Activated CD4-positive, alpha-beta T cell treated with anti-CD3 and anti-CD28 coated beads, Interleukin-10, Interleukin-2, amounts not matched to agents 100 ng/mL and 50 ng/mL, durations not matched to agents 16 hours and 8 hours (primary cell): ENCODE data around the gene KLF6.

ENCODE experiments used
- DNase-seq: peaks from one replicate; pipeline ENCODE4 v3.0.0-alpha.2; 2020

The KLF6 gene

GRCh38 chr10:3774018-3774813, 10.8 kb downstream of the KLF6 start:
- no peak for DNase-seq

- no peak for DNase-seq
Observed at GRCh38 chr10:3773460-3774017, 11.5 kb downstream of the KLF6 start.

GRCh38 chr10:3772361-3773171, 12.4 kb downstream of the KLF6 start:
- no peak for DNase-seq

- no peak for DNase-seq
Observed at GRCh38 chr10:3770611-3771110, 14.3 kb downstream of the KLF6 start.

DNA sequence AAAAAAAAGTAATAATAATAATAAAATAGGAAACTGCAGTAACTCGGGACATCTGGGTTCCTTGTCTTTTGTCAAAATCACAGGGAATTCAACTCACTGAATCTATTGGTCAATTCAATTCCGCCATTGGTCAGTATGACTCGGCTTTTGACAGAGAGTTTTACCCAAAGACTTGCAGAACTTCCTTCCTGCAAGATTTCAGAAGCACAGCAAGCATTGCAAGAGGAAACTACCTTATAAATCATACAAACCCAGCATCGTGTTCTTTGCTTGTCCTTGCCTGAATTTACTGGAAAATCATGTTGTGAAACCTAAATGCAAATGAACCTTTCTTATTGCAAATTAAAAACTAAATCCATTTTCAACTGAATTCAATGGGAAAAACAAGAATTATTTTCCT, 15.5 kb downstream of the KLF6 start:
- no peak for DNase-seq

GRCh38 chr10:3766046-3766756, 18.8 kb downstream of the KLF6 start:
- DNase-seq = no peak

DNA sequence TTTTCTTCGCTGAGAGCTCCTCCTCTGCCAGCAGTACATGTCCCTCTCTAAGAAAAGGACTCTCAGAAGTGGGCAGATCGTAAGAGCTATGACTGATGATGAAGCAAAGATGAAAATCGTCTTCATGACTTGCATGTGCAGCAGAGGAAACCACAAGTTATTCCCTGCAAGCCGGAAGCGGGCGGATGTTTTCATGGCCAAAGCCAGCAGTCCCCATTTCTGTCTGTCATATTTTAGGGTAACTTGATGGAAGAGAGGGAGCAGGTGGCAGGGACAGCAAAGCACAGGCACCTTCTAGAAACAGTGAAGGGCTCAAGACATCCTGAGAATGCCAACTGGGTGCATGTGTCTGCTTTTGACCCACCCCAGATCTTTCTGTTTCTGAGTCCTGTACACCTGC, 19.9 kb downstream of the KLF6 start:
- peak; percentile 71 for DNase-seq

DNA sequence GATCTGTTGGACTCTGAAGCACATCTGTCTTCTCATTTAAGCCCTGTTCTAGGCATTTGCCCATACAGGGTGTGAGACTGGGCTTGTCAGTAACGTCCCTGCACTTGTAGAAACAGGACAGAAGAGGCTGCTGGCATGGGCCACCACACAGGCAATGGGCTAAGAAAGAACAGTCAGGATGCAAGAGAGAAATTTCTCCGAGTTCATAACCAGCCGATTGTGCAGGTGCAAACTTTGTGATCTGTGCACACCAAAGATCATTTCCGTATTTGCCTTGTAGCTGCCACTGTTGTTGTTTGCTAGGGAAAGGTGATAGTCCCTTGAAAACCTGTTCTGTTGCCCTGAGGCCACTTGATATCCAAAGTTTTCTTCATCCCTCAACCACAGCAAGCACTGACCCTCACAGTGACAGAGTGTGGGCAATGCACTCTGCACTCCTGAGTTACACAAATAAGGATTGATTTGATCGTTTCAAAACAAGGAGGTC, 20.3 kb downstream of the KLF6 start:
- DNase-seq = no peak

GRCh38 chr10:3763852-3764625, 21.0 kb downstream of the KLF6 start:
- DNase-seq = no peak

GRCh38 chr10:3763035-3763456, 22.0 kb downstream of the KLF6 start:
- peak; percentile 51 for DNase-seq

DNA sequence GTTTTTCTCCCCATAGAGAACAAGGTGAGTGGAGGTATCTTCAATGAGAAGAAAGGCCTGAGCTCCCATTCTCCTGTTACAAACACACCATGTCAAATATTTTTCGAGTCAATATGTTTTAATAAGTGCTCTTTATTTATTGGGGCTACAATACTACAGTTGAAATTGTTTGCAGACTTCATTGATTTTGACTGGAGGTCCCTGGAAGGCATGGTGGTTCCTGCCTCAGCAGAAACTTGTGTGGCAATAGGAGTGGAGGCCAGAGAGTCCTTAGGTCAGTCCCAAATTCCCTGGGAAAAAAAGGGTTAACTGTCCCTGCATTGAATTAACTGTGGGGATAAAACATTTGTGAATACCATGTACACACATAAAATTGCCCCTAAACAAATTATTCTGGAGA, 22.7 kb downstream of the KLF6 start:
- no peak for DNase-seq

- no peak for DNase-seq
Observed at GRCh38 chr10:3761904-3762303, 23.1 kb downstream of the KLF6 start.

DNA sequence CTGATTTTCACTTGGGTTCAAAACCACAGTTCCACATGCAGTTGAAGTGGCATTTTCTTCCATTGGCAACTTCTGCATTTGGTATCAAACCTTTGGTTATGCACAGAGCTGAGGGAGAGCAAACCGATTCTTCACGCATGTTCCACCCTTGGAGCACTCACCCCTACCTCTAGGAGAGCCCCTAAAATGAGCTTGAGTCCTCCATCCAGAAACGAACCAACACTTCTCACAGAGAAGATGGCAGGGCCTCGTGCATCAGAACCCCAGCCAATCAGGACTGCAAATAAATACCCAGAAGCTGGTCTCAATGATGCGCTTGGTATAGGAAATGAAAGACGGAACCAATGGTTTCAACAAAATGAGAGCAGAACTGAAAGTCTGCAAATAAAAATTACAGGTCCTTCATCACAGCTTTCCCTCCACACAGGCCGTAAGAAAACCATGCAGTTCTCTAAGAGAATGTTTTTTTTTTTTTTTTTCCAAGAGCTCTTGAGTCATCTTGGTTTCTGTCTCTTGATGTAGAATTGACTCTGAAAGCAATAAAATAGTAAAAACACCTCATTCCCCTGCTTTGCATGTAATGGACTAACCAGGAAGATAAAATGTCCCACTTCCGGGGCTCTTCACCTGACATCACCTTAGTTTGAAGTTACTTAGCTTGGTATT, 23.9 kb downstream of the KLF6 start:
- peak; percentile 69 for DNase-seq

GRCh38 chr10:3760083-3760482, 24.9 kb downstream of the KLF6 start:
- DNase-seq = no peak

DNA sequence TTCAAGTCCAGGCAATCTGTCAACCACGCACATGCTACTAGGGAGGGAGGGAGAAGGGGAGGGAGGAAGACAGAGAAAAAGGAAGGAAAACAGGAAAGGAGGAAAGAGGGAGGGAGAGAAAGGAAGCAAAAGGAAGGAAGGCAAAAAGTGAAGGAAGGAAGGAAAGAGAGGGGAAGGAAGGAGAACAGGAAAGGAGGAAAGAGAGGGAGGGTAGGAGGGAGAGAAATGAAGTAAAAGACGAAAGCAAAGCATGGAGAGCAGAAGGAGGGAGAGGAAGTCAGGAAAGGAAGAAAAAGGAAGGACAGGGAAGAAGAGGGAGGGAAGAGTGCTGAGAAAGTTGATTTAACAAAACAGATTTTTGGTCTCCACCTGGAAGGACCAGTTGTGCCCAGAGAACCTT, 25.6 kb downstream of the KLF6 start:
- no peak for DNase-seq

DNA sequence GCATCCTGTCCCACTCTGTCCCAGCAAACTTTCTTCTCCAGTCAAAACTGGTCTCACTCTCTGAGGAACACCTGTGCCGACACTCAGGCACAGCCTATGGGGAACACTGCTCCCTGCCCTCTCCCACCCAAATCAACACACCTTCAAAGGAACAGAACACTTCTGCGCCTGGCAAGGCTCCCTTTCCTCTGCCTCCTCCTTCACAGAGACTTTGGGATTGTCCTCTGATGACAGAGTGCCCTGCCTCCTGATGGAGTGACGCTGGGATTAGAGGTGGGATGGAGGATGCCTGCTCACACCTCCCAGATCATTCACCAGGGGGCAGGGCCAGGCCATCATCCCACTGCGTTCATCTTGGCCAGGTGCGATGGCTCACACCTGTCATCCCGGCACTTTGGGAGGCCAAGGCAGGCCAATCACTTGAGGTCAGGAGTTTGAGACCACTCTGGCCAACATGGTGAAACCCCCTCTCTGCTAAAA, 26.5 kb downstream of the KLF6 start:
- DNase-seq = no peak

DNA sequence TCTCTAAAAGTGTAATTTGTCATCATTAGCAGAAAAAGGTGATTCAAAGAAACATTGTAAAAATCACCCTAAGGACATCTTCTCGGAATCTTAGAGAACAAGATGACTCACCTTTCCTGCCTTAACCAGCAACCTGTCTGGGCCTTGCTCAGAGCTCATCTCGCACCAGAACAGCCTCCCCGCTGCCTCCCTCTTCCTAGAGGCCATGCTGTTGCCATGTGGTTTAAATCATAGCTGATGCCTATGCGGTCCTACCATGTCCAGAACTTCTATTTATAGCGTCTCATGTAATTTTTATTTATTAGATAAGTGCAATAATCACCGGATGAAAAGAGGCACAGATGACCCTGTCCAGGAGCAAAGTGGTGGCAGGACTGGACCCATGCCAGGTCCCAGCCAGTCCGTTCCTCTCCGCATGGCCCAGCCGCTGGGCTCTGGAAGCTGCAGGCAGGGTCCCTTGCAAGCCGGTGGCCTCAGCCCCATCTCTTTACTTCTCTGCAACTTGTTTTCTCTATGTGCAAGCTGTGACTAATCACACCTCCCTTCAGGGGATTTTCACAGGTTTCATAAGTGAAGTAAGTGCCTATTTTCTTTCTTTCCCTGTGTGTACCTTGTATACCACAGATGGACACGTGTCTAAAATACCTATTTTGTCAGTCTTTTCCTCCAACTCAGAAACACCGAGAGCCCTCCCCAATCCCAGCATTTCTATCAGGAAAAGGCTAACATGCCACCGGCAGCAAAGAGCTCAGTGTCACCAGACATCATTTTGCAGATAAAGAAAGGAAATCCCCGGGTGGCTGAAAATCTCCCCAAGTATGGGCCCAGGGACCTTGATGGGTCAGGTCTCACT, 27.1 kb downstream of the KLF6 start:
- peak; percentile 94 for DNase-seq

DNA sequence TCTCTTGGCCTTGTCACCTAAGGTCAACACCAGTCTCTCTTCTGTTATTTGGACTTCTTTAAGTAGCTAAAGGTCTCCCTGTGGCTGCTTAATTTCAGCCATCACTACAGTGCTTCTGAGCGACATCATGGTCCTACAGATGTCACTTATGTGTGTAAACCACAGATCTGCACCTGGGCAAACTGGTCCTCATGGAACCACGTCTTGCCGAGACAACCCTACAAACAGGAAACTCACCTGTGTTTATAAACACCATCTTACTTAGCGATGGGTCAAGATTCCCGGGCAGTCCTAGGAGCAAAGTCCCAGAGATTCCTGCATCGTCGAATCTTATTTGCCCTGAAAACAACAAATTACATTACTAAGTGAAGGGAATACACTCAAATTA, 27.8 kb downstream of the KLF6 start:
- peak; percentile 53 for DNase-seq

DNA sequence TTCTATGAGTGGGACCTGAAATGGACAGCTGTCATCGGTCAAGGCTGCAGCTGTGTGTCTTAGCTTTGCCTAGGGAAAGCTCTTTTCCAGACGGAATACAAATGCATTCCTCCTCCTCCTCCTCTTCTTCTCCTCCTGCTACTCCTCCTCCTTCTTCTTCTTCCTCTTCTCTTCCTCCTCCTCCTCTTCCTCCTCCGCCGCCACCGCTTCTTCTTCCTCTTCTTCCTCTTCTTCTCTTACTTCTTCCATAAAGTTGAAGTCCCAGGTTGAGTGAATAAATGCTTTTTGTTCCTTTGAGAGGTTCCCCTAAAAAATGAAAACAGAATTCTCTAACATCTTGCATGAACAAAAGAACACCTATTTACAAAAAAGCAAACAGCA, 28.7 kb downstream of the KLF6 start:
- no peak for DNase-seq
